ENCODE results near the gene TMPRSS9.
"Not testable (repeated sequence)": the region's sequence is repeated elsewhere in the genome, so short reads cannot be mapped to it uniquely, and the experiment has no call there.

The TMPRSS9 gene

DNA sequence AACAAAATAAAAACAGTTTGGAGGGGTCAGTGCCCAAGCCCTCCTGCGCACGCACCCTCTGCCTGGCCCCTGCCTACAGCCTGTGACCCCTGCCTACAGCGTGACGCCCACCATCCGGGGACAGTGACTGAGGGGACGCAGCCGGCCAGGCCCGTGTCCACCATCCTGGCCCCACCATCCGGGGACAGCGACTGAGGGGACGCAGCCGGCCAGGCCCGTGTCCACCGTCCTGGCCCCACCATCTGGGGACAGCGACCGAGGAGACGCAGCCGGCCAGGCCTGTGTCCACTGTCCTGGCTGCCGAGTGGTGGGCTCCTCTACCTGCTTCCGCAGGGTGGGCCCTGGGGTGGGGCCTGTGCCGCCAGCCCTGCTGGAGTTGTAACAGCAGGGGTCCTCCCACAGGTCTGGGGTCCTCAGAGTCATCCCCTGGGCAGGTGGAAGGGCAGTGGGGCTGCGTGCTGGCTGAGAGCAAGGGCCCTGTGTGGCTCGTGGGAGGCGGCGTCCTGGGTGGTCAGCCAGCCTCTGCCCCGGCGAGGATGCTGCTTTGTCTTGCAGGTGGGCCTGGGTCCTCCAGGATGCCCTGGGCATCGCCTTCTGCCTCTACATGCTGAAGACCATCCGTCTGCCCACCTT, 17.3 kb upstream of the TMPRSS9 start:
- DNase-seq (ENCODE audit: low spot score) = no peak

GRCh38 chr19:2343289-2343982, 16.6 kb upstream of the TMPRSS9 start:
- no peak for DNase-seq (ENCODE audit: low spot score)

DNA sequence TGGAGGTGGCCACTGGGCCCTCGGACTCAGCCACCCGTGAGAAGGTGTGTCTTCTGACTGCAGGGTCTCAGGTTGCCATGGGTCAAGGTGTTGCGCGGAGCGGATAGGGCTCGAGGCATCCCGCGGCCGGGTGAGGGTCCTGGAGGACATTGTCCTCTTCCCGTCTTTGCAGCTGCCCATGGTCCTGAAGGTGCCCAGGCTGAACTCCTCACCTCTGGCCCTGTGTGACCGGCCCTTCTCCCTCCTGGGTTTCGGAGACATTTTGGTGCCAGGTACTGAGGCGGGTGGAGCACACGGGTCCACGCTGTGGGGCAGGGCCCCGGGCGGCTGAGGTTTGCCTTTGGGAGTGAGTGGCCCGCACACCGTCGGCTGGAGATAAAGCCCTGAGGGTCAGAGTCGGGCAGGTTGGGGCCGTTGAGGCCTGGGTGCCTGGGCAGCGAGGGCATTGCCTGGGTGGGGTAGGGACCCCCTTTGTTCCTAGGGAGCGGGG, 15.6 kb upstream of the TMPRSS9 start:
- no peak for DNase-seq (ENCODE audit: low spot score)

- DNase-seq (ENCODE audit: low spot score) = no peak
Observed at GRCh38 chr19:2345076-2345475, 15.0 kb upstream of the TMPRSS9 start.

DNA sequence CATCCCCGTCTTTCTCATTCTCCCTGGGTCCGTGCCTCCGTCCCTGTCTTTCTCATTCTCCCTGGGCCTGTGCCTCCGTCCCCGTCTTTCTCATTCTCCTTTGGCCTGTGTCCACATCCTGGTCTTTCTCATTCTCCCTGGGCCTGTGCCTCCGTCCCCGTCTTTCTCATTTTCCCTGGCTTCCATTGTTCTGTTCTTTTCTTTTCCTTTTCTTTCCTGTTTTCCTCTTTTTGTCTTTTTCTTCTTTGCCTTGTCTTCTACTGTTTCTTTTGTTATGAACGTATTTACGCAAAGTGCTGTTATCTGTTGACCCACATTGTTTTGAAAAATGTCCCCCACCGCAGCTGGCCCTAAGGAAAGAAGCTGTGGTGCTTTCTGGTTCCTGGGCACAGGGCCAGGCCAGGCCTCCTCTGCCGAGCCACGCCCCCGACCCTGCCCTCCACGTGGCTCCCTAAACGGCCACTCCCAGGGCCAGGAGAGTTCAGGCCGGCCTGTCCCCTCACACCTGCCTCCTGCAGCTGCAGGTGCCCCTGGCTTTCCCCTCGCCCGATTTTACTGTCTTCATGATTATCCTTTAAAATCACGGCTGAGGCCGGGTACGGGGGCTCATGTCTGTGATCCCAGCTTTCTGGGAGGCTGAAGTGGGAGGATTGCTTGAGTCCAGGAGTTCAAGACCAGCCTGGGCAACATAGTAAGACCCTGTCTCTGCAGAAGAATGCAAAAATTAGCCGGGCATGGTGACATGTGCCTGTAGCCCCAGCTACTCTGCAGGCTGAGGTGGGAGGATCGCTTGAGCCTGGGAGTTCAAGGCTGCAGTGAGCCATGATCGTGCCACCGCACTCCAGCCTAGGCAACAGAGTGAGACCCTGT, 14.0 kb upstream of the TMPRSS9 start:
- DNase-seq (ENCODE audit: low spot score) = no peak

GRCh38 chr19:2349818-2350217, 10.2 kb upstream of the TMPRSS9 start:
- DNase-seq (ENCODE audit: low spot score) = not testable (repeated sequence)

- no peak for DNase-seq (ENCODE audit: low spot score)
Observed at GRCh38 chr19:2350656-2351055, 9.4 kb upstream of the TMPRSS9 start.

DNA sequence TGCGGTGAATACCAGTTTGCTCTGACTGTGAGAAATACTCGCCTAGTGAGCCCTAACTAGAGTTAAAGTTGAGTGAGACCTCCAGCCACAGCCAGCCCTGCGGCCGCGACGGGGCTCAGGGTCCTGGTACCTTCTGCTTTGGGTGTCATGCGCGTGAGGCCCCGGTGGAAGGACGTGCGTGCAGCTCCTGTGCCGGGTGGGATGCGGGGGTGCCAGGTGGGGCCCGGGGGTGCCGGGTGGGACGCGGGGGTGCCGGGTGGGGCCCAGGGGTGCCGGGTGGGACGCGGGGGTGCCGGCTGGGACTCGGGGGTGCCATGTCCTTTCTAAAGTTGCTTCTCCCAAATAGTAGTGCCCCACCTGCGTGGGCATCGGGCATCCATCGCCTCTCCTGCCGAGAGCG, 8.5 kb upstream of the TMPRSS9 start:
- no peak for DNase-seq (ENCODE audit: low spot score)

DNA sequence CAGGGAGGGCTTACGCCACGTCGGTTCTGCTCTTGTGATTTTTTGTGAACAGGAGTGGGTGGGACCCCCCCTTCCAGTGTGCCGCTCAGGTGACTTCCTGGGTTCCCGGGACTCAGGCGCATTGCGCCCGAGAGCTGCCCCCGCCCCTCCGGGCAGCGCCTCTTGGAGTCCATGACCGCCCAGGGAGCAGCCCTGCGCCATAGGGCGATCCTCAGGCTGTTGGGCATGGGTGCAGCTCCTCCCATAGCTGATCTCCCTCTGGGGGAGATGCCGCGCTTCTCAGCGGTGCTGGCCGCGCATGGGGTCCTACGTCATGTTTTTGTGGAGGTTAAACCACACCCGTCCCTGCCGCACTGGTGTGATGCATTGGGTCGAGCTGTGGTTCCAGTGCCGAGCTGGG, 7.9 kb upstream of the TMPRSS9 start:
- DNase-seq (ENCODE audit: low spot score) = no peak

DNA sequence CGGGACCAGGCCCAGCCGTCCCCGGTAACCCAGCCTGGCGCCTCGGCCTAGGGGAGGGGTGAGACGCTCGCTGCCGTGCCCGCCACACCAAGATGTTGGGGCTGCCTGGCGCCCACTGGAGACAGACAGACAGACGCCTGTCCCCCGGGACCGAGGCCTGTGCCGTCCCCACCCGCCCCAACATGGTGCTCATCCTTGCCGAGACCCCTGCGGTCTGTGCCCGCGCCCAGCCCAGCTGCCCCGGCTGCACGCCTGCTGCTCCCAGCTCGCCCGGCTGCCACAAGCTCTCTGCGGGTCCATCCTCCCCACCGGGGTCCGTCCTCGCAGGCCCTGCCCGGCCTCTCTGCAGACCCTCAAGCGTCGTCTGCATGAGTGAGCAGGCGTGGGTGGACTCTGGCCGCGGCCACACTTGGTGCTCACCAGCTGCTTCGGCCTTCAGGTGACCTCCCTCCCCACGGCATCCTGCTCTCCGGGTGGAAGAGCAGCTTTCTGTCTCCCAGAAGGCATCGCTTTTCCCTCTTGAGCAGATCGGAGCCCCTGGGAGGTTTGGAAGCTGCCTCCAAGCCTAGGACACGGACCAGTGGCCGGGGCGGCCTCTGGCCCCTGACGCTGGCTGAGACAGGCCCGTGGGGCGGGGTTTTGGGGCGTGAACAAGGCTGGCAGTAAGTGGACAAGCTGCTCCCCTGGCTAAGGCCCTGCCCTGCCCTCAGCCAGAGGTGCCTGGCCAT, 6.7 kb upstream of the TMPRSS9 start:
- DNase-seq (ENCODE audit: low spot score) = no peak

DNA sequence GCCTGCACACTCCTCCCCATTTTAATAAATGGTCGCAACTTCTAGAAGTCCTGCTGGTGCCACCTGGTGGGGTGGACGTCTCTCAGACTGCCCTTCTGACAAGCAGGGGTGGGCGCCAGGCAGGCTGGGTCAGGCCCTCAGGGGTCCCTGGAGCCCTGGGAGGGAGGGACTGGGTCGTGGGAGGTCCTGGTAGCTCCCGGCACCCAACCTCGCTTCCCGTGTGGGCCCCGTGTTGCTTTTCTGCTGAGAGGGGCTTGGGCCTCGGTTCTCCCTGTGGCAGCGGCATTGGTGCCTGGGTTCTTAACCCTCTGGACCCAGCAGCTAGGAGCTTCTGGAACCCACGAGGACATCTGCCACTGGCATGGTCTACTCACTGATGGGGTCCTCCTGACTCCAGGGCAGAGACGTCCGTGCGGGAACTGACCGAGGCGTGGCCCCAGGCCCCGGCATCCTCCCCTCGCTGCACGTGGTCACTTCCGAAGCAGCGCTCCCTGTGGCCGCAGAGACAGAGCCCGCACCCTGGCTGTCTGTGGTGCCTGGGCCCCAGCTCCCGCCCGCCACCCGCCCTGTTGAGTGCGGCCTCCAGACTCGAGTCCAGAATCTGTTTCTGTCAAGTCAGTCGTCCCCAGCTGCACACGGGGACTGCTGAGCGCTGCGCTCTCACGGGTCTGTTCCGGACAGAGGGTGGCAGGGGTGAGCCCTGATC, 6.0 kb upstream of the TMPRSS9 start:
- DNase-seq (ENCODE audit: low spot score) = no peak

DNA sequence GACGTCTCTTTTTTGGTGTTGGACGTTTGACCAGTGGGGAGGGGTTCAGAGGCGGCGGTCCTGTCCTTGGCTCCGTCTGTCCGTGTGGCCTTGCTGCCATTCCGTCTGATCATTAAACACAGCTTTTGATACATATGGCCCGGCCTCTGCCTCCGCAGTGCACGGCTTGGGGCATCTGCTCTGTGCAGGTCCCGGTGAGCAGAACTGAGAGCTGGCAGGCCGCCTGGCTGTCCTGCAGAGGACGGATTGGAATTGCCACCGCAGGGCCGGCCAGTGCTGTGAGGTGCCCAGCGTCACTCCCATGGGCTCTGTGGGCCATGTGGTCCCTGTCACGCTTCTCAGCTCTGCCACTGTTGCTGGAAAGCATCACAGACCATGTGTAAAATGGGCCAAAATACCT, 5.4 kb upstream of the TMPRSS9 start:
- DNase-seq (ENCODE audit: low spot score) = no peak

DNA sequence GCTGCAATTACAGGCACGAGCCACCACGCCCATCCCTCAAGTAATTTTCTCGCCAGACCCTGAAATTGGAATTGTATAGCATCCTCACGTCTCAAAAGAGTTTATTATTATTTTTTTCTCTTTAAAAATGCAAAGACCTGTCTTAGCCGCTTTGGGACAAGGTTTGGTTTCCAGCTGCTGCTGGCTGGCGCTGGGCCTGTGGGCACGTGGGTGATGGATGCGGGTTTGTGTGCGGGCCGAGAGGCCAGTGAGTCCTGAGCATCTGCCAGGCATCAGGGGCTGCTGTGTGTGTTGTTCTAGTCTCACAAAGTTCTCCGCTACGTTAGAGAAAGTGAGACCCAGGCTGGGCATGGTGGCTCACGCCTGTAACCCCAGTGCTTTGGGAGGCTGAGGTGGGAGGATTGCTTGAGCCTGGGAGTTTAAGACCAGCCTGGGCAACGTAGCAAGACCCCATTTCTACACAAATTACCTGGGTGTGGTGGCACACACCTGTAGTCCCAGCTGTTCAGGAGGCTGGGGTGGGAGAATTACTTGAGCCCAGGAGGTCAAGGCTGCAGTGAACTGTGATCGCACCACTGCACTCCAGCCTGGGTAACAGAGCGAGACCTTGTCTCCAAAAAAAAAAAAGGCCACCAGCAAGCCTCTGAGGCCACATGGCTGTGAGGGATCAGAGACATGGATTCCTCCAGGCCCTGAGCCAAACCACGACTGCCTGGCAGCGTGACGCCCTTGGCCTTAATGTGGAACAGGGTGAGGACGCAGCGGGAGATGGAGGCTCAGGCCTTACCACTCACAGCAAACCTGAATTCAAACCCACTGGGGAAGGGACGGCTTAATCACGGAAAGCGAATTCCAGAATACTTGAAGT, 4.7 kb upstream of the TMPRSS9 start:
- DNase-seq (ENCODE audit: low spot score) = no peak

DNA sequence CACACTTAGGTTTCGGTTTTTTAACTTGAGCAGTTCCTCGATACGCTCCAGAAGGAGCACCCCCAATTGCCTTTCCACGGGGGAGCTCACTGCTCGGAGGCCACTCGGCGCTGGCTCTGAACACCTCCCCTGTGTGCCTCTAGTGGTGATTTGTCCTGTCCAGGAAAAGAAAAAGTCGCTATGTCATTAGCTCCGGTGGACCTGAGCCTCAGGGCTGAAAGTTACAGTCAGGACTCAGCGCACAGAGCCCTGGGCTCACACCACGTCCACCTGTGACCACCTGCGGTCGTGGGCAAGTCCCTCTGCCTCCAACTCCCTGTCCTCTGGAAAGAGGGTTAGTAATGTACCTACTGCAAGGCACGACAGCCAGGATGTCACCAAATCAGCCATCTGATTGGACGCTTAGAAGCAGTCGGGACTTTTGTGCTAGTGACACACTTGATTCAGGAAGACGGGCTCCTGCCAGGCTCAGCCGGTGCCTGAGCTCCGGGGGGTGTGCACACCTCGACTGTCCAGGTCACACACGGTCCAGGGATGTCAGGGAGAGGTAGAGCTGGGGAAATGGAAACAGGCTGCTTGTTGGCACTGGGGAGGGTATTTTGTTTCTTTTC, 3.9 kb upstream of the TMPRSS9 start:
- no peak for DNase-seq (ENCODE audit: low spot score)

DNA sequence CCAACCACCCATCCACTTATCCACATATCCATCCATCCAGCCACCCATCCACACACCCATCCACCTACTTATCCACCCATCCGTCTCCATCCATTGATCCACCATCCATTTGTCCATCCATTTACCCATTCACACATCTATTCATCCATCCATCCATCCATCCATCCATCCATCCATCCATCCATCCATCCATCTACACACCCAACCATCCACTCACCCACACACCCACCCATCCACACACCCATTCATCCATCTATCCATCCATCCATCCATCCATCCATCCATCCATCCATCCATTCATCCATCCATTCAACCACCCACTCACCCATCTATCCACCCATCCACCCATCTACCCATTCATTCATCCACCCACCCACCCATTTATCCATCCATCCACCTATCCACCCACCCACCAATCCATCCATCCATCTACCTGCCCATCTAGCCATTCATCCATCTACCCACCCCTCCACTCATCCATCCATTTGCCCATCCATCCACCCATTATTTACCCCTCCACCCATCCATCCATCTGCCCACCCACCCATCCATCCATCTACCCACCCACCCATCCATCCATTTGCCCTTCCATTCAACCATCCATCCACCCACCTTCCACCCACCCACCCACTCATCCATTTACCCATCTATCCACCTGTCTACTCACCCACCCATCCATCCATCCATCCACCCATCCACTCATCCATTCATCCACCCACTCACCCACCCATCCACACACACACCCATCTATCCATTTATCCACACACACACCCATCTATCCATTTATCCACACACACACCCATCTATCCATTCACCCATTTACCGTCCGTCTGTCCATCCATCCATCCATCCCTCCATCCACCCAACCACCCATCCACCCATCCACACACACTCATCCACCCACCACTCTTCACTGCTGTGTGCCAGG, 2.5 kb upstream of the TMPRSS9 start:
- DNase-seq (ENCODE audit: low spot score) = no peak

- DNase-seq (ENCODE audit: low spot score) = no peak
Observed at GRCh38 chr19:2358548-2359173, 1.4 kb upstream of the TMPRSS9 start.

DNA sequence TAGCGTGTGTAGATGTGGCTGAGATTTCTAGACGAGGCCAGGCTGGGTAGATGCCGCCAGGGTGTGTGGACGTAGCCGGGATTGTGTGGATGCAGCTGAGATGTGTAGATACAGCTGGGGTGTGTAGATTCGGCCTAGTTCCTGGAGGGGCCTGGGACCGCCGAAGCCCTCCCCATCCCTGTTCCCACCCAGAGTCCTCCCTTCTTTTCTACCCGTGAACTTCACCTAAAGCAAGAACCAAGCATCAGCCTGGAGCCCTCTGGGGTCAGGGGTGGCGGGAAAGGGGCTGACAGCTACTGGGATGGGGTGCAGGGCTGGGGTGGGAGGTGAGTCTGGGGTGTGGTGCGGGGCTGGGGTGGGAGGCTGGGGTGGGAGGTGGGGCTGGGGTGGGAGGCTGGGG, 768 bp downstream of the TMPRSS9 start:
- no peak for DNase-seq (ENCODE audit: low spot score)

GRCh38 chr19:2361246-2362045, 1.4 kb downstream of the TMPRSS9 start:
- DNase-seq (ENCODE audit: low spot score) = no peak
